NOMO-1 (cell line): ENCODE measurements around the gene CDC42SE1.
A peak's percentile ranks its signal among the peaks of the same experiment; 100 is the strongest.

ENCODE experiments used
- DNase-seq, 2 experiments: peaks; one replicate each; lab custom pipeline; 2025; ENCODE audit not compliant: unreplicated experiment in 2 of 2; lab: John Stamatoyannopoulos, UW

The CDC42SE1 gene

DNA sequence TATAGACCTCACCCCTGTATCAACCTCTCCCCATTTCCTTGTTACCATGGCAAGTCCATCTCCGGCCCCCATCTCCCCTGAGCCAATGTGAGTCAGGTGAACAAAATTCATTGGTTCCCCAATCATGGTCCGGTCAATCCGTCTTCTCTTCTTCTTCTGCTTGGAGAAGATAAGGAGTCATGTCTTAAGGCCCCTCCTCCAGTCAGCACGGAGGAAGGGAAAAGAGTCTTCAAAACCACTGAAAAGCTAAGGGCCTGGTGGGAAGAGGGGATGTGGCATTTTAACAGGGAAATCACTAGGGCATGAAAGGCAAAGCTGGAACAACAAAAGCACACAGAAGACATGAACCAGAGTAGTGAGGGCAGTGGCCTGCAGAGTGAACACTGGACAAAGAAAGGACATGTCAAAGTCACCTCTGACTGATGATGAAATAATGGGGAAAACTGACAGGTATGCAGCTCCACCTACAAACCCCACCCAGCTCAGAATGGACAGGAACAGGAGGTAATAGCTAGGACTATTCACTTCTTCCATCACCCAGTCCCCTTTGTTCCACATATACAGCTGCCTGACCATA is 4.4 kb downstream of the CDC42SE1 start:
- no peak for DNase-seq

DNA sequence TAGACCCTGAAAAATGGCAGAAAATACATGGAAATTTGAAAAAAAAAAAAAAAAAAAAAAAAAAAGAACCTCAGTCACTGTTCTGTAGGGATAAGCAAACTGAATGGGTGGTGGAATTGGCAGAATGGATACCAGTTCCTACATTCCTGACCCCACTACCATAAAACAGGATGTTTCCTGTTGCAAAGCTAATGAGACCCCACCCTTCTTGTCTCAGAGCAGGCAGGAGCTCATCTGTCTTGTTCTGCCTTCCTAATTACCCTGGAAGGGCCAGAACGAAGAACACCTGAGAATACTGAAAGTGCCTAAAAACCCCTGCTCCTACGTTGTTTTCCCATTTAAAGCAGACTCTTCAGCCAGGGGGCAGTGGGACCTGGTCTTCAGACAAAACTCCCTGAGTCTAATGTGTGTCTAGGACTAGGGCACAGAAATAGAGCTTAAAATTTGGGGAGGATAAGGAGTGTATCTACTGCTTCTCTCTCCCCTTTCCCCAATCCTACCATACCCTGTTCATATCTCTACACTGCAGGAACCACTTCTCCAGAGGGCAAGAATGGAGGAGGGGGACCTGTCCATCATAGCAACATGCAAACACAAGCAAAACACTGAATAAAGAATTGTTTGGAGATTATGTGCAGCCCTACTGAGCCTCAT is 7.9 kb downstream of the CDC42SE1 start:
- DNase-seq: no peak

DNA sequence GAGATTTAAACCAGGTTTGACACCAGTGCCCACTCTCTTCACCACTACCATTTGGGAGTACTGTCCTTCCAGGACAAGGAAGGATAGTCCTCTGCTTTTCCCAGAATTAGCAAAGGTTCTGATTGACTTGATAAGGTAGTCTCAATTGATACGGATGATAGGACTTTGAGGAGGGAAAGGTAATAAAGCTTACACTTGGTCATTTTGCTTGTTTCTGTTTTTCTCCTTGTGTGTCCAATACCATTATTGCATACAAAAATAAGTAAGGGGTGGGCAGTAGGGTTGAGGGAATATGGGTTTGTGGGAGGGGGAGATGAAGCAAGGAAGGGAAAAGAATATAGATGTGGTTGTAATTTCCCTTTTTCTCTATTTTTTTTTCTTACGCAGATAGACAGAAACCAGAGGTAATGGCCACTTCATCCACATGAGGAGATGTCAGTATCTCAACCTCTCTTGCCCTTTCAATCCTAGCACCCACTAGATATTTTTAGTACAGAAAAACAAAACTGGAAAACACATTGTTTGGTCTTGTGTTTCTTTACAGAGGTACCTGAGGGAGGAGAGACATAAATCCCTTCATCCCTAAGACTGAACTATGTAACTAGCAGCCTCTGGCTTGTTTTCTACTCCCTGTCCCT is 9.3 kb downstream of the CDC42SE1 start:
- DNase-seq: no peak

DNA sequence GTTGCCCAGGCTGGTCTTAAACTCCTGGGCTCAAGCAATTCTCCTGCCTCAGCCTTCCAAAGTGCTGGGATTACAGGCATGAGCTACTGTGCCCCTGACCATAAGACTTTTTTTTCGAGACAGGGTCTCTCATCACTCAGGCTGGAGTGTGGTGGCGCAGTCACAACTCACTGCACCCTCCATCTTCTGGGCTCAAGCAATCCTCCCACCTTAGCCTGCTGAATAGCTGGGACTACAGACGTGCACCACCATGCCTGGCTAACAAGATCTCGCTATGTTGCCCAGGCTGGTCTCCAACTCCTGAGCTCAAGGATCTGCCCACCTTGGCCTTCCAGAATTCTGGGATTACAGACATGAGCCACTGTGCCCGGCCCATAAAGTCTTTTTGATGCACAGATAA is 10.0 kb downstream of the CDC42SE1 start:
- DNase-seq: no peak

DNA sequence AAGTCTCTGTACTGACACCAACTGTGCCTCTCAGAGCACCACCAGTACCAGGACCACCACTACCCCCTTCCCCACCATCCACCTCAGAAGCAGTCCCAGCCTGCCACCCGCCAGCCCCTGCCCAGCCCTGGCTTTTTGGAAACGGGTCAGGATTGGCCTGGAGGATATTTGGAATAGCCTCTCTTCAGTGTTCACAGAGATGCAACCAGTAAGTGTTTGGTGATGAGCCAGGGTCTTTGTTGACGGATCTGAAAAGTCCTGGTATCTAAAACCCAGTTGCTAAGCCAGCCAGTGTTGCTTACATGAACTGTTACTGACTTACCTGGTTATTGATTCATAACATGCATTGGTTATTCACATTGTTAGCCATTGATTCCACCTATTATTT is 10.8 kb downstream of the CDC42SE1 start:
- no peak for DNase-seq

DNA sequence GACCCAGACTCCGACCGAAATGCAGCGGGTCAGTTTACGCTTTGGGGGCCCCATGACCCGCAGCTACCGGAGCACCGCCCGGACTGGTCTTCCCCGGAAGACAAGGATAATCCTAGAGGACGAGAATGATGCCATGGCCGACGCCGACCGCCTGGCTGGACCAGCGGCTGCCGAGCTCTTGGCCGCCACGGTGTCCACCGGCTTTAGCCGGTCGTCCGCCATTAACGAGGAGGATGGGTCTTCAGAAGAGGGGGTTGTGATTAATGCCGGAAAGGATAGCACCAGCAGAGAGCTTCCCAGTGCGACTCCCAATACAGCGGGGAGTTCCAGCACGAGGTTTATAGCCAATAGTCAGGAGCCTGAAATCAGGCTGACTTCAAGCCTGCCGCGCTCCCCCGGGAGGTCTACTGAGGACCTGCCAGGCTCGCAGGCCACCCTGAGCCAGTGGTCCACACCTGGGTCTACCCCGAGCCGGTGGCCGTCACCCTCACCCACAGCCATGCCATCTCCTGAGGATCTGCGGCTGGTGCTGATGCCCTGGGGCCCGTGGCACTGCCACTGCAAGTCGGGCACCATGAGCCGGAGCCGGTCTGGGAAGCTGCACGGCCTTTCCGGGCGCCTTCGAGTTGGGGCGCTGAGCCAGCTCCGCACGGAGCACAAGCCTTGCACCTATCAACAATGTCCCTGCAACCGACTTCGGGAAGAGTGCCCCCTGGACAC is 11.3 kb downstream of the CDC42SE1 start:
- DNase-seq: peak; percentile 50 to 58

DNA sequence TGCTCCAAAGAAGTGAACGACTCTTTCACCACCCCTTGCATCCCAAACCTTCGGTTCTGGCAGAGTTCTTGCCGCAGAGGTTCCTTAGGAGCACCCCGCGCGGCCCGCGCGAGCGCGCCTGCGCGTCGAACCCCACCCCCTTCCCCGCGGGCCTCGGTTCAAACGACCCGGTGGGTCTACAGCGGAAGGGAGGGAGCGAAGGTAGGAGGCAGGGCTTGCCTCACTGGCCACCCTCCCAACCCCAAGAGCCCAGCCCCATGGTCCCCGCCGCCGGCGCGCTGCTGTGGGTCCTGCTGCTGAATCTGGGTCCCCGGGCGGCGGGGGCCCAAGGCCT is 11.9 kb downstream of the CDC42SE1 start, which contains the start of gene C1orf56:
Gene C1orf56 (plus strand): TSS at position 161 of the 334 bp plus-strand sequence. CDS start 97 bp downstream, at position 258.
- no peak for DNase-seq

DNA sequence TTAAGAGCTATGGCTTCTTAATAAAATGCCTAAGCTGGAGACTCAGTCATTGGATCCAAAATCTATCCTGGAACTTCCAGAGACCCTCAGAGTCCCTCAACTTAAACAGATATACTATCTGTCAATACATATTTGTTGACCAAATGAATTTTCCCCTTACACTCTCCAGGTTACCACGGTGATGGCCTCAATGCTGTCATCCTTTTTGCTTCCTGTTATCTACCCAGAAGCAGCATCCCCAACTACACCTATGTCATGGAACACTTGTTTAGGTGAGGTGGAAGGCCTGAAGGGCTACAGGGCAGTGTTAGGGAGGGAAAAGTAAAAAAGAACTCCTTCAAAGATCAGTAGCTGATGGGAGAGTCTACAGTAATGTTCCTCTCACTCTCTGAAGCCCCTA is 16.3 kb downstream of the CDC42SE1 start:
- DNase-seq: no peak

DNA sequence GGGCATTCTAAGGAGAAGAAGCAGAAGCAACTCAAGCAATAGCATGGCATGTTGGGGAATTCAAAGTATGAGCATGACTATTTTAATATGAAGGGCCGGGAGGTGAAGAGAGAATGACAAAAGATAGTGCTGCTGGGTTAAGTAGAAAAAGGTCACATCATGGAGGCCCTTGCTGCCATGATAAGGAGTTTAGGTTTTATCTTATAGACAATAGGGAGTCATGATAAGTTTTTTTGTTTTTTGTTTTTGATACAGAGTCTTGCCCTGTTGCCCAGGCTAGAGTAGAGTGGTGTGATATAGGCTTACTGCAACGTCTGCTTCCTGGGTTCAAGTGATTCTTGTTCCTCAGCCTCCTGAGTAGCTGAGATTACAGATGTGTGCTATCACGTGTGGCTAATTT is 19.9 kb downstream of the CDC42SE1 start:
- no peak for DNase-seq

DNA sequence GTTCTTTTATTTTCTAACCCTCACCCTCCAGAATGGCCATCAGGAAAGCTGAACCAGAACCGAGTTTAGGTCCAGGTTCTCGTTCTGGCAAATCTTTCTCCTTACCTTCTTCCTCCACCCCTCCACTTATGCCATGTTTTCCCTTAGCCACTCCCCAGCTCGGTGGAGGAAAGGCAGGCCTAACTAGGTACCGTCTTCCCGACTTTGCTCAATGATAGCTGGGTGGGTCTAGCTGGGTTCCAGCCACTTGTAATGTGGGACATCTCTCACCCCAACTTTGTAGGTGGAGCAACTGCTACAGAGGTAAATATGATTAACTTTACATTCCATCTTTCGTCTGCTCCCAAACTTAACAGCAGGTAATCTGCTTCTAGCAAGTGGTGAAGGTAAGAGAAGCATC is 22.4 kb downstream of the CDC42SE1 start:
- DNase-seq: no peak

DNA sequence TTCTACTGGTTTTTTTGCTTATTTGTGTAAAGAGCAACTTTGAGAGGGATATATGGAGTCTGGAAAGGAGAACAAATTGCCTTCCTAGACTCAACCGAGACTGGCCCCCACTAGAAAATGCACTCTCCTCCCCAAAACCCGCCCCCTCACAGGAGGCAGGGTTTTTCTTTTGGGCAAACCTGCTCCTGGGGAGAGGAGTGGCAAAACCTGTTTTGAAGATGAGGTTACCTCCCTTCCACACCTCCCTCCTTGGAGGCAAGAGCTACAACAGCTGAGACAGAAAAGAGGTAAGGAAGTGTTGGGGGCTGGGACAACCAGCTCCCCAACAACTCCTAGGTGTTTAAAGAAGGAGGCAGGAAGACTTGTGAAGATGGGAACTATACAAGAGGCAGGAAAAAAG is 23.1 kb downstream of the CDC42SE1 start, which contains the start of gene BNIPL:
Gene BNIPL (plus strand): TSS at position 231 of the 400 bp plus-strand sequence. CDS start 140 bp downstream, at position 371.
- no peak for DNase-seq

DNA sequence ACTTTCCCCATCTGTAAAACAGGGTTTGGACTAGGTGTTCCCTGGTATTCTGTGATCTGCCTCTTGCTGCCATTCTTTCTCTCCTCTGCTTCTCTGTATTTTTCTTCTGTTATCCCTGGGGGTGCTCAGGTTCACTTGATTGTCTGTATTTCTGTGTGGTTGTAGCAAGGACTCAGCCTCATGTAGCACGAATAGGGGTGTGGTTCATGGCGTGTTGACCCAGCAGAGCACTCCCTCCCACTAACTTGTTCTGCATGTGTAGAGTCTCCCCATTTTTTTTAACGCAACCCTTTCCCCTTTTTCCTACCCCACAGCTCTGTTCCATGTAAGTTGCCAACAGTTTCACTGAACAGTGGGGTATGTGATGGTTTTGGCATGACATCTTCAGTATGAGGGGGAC is 24.3 kb downstream of the CDC42SE1 start:
- no peak for DNase-seq

DNA sequence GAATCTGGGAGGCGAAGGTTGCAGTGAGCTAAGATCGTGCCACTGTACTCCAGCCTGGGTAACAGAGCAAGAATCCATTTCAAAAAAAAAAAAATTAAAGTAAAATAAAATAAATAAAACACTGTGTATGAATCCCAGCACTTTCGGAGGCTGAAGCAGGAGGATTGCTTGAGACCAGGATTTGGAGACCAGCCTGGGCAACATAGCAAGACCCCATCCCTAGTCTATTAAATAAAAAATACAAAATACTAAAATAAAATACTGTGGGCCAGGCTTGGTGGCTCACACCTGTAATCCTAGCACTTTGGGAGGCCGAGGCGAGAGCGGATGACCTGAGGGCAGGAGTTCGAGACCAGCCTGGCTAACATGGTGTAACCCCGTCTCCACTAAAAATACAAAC is 27.3 kb downstream of the CDC42SE1 start:
- DNase-seq: no peak

DNA sequence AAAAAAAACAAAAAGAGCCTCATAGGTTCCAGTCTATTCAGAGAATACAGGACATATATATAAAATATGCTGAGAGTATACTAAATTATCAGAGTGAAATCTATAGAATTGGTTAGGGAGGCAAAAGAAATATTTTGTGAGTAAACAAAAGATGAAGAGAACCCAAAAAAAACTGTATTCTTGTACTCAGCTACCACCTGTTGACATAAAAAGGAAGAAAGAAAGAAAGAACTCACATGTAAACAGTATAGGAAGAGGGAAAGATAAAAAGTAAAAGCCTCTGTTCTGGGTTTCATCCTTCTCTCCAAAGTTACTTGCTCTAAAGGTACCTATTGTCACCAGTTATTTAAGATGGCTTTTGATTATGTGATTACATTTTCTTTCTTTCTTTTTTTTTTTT is 33.0 kb downstream of the CDC42SE1 start:
- no peak for DNase-seq

DNA sequence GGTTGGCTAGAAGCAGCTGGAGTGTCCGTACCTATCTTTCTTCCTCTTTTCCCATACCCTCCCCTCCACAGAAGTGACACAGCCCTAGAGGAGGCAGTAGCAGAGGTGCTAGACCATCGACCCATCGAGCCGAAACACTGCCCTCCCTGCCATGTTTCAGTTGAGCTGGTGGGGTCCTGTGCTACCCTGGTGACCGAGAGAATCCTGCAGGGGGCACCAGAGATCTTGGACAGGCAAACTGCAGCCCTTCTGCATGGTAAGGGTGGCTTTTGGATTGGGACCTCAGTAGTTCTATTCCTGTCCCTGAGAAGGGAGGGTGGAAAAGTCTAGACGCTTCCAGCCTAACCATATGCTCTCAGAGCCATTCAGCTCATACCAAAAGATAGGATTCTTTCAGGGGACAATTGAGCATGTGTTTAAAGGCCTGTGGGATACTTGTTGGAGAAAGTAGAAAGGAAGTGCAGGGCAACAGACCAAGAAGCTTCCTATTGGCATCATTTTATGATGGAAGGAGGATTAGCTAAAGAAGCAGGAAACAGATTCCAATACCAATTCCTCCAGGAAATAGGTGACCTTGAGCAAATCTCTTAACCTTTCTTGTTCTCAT is 34.8 kb downstream of the CDC42SE1 start:
- DNase-seq: peak; percentile 57 to 66

DNA sequence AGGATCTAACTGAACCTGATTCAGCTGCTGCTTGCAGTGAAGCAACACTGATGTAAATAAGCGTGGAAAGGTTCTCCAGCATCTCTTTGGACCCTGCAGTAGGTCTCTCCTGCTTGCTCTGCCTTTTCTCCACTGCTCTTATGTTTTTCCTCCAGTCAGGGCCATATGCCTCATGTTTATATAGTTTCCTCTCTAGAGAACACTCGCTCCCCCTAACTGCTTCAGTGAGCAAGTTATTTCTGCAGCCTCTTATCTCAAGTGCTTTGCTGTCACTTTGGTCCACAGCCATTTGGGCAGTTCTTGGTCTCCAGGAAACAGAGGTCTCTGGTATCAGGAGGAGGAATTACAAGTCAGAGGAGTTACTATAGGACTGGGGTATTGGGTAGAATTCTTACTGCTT is 45.9 kb downstream of the CDC42SE1 start:
- DNase-seq: no peak

DNA sequence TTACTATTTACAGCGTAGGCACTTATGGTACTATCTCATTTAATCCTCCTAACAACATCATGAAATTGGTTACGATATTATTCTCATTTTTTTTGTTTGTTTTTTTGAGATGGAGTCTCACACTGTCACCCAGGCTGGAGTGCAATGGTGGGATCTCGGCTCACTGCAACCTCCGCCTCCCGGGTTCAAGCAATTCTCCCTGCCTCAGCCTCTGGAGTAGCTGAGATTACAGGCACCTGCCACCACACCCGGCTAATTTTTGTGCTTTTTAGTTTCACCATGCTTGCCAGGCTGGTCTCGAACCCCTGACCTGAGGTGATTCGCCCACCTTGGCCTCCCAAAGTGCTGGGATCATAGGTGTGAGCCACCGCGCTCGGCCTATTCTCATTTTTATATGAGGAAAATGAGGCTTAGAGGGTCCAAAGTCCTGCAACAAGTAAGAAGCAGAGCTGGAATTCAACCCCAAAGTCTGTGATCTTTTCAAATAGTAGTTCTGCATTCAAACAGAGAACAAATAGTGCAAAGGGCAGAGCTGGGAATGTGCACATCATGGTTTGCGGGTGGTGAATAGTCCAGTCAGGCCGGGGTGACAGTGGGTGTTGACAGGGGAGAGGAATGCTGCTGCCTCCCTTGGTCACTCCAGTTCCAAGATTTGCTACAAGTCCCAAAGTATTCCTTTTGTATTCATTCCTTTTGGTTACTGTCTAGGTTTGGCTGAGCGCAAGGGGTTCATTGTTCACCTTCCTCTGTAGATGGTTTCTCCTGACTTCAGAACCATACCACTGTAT is 46.5 kb downstream of the CDC42SE1 start:
- no peak for DNase-seq

DNA sequence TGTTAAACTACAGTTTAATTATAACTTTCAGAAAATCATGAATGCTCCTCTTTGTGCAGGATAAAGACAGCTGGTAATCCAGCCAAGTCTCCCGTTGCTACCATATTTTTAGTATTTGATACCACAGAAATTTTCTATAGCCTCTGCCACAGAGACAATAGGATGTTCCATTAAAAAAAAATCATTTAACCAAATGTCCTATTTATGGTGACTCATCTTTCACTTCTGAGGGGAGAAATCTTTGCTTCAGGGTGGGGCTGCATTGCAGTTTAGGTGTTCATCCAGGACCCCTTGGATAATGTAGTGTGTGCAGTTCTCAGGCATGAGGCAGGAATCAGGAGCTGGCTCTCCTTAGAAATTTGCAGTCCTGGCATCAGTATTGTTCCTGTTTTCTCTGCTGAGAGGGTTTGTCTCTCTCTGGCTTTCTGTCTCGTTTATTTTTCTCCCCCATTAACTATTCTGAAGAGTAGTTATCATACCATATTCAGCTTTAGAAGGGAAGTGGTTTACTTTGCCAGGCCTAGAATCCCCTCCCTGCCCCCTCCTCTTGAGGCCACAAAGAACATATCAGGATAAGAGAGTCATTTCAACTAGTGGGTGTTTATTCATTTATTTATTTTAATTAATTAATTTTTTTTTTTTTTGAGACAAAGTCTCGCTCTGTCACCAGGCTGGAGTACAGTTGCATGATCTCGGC is 48.1 kb downstream of the CDC42SE1 start:
- no peak for DNase-seq

DNA sequence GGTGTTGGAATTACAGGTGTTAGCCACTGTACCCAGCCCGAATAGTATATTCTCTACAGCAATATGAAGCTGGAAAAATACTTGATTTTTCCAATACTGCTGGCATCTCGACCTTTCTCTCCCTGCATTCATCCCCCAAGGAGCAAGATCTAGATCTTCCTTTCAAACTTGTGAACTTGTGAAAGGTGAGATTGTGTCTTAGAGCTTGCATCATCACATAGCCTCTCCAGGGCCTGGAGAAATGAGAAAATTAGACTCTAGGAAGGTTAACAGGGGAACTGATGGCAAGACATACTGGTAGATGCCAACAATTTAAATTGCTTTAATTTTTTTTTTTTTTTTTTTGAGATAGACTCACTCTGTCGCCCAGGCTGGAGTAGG is 49.1 kb downstream of the CDC42SE1 start:
- DNase-seq: no peak
